Transverse colon (tissue), 4 donors: Measurements from ENCODE around the gene CACNA2D1.

Experiments
- CTCF ChIP-seq, 5 experiments: fragments of 200-600 bp in 3 of 5; fragments of 450-650 bp in 2 of 5; sonication (generic) in 3 of 5; IDR thresholded peaks; 1 replicate in 2 of 5; 2 replicates in 3 of 5; pipeline ENCODE4 v1.5.1; 2016 to 2017; ENCODE audit warnings: antibody characterized with exemption in 5 of 5, inconsistent platforms in 3 of 5, mild to moderate bottlenecking in 2 of 5, moderate library complexity in 1 of 5
- POLR2A ChIP-seq: fragments of 450-650 bp; IDR thresholded peaks from one replicate; pipeline ENCODE4 v1.6.1; 2016; ENCODE audit warnings: antibody characterized with exemption, mild to moderate bottlenecking, moderate library complexity
- POLR2AphosphoS5 ChIP-seq, 3 donors: sonication (generic); formaldehyde crosslinking; IDR thresholded peaks; one replicate each; pipeline ENCODE4 v1.6.1; 2016; ENCODE audit warnings: antibody characterized with exemption in 3 of 3

GRCh38 chr7:82163586-82163985 lies 280.0 kb downstream of the CACNA2D1 start:
- TF ChIP-seq CTCF (IDR thresholded peaks at IDR 0.05) (no peak), POLR2A (no peak), POLR2AphosphoS5 (IDR thresholded peaks at IDR 0.05) (no peak)
